Fibroblast of pulmonary artery (primary cell): ENCODE data around the gene TSEN2.

Experiments used
- DNase-seq: peaks from one replicate; pipeline ENCODE4 v3.0.0-alpha.2; 2010; ENCODE audit warnings: low read depth
- H3K4me3 ChIP-seq: replicated peaks from 2 replicates; pipeline ENCODE4 v1.5.1; 2011; ENCODE audit warnings: low read depth, mild to moderate bottlenecking, control low read depth, low read length, moderate library complexity
- TF ChIP-seq, protein P1 (sequence below): IDR thresholded peaks from 2 replicates; pipeline ENCODE4 v1.5.1; 2011; ENCODE audit warnings: mild to moderate bottlenecking, control low read depth, low read length, inconsistent platforms; ENCODE audit errors: missing control alignments

Gene TSEN2

GRCh38 chr3:12501360-12502020 is 17.2 kb downstream of the TSEN2 start:
- DNase-seq: peak; percentile 89
- TF ChIP-seq, protein P1, sequence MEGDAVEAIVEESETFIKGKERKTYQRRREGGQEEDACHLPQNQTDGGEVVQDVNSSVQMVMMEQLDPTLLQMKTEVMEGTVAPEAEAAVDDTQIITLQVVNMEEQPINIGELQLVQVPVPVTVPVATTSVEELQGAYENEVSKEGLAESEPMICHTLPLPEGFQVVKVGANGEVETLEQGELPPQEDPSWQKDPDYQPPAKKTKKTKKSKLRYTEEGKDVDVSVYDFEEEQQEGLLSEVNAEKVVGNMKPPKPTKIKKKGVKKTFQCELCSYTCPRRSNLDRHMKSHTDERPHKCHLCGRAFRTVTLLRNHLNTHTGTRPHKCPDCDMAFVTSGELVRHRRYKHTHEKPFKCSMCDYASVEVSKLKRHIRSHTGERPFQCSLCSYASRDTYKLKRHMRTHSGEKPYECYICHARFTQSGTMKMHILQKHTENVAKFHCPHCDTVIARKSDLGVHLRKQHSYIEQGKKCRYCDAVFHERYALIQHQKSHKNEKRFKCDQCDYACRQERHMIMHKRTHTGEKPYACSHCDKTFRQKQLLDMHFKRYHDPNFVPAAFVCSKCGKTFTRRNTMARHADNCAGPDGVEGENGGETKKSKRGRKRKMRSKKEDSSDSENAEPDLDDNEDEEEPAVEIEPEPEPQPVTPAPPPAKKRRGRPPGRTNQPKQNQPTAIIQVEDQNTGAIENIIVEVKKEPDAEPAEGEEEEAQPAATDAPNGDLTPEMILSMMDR: no peak
- H3K4me3 ChIP-seq: no peak overlapping the region

DNA sequence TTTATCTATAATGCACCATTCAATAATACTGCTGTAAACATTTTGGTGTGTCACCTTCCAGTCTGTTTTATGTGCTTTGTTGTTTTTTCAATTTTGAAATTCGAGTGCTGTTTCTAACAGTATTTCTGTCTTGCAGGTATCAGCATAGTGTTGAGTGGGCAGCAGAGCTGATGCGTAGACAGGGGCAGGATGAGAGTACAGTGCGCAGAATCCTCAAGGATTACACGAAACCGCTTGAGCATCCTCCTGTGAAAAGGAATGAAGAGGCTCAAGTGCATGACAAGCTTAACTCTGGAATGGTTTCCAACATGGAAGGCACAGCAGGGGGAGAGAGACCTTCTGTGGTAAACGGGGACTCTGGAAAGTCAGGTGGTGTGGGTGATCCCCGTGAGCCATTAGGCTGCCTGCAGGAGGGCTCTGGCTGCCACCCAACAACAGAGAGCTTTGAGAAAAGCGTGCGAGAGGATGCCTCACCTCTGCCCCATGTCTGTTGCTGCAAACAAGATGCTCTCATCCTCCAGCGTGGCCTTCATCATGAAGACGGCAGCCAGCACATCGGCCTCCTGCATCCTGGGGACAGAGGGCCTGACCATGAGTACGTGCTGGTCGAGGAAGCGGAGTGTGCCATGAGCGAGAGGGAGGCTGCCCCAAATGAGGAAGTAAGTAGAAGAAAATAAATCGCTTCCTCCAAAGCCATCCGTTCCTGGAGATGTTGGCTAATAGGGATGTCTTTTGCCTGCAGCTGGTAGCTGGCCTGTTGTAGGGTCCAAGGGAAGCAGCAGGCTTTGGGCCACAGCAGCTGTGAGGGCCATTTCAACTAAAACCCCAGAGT is 19.1 kb downstream of the TSEN2 start:
- TF ChIP-seq, protein P1: no peak
- no peak for DNase-seq
- no peak overlapping the region for H3K4me3 ChIP-seq

- TF ChIP-seq, protein P1: no peak
- no peak overlapping the region for H3K4me3 ChIP-seq
- DNase-seq: no peak
Measured at GRCh38 chr3:12506201-12506709, 22.0 kb downstream of the TSEN2 start.

- DNase-seq: peak; percentile 58
- H3K4me3 ChIP-seq: peak overlapping the region; percentile 6
- TF ChIP-seq, protein P1: no peak
Measured at GRCh38 chr3:12507591-12508281, 23.5 kb downstream of the TSEN2 start.

GRCh38 chr3:12508291-12508700 is 24.0 kb downstream of the TSEN2 start:
- DNase-seq: peak; percentile 97
- TF ChIP-seq, protein P1: no peak
- H3K4me3 ChIP-seq: peak overlapping the region; percentile 6

DNA sequence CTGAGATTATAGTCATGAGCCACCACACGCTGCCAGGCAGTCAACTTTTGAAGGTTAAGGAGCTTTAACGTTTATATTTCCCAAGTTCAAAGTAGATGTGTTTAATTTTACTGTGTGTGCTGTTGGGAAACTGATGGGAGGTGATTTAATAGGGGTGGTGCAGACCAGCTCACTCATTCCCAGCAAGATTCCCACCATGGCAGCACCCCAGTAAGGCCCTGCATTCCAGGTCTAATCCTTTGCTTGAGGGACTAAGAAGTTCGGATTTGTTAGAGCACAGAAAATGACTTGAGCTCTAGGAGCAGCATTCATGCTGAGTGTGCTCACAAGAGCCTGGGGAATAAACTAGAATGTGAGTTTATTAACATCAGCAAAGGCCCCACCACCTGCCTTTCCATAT is 25.2 kb downstream of the TSEN2 start:
- no peak for DNase-seq
- H3K4me3 ChIP-seq: no peak overlapping the region
- TF ChIP-seq, protein P1: no peak
